ENCODE results near the gene C16orf90. TPM values are rescaled to one million over a fixed set of nuclear protein-coding genes. Genes with fewer than 3 reads are reported as not detected.
"Not testable (repeated sequence)": the region's sequence is repeated elsewhere in the genome, so short reads cannot be mapped to it uniquely, and the experiment has no call there.

Gene C16orf90
- total and polyA plus RNA-seq, 2 donors (not counting 1 experiment from before 2014, with no cell fraction given): not detected

DNA sequence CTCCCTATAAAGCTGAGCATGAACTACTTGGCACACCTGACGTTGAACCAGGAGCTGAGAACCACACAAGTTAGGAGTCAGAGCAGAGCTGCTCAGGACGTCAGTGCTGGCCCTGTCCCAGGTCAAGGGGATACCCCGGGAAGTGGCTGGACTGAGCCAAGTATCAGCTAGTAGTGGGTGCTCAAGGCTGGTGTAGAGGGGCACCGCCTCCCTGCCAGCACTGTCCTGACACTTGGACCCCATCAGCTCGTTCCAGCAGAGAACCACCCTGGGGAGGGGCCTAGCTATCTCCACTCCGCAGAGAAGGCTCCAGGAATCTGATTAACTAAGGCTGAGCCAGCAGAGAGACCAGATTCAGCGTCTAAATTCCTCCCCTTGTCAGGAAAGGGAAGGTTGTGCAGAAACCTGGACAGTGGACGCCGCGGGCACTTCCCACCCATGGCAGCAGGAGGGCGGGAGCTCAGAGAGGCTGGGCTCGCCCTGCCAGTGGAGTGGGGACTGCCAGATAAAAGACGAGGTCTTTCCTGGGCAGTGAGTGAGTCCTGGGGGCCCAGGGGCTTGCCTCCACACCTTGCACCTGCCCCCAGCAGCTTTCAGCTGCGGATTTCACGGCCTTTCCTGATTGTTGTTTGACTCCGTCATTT is 21.0 kb downstream of the C16orf90 start:
- H3K9ac ChIP-seq (ENCODE audit: low read length): no peak overlapping the region
- ChIA-PET CTCF (interaction anchor here (1.0 kb wide), 1 partner anchor 11 kb away, joined by 4 read pairs; no protein-coding TSS in a partner anchor), POLR2A (no interaction called here)
- peaks cover 0 to 26% (median 6%) of the 10 kb centered on the region in 3 donors for H3K9me3 ChIP-seq (ENCODE audit: control extremely low read depth in 1 of 3, control insufficient read depth in 2 of 3, insufficient read depth in 1 of 3, low read length in 2 of 3)
- WGBS (ENCODE audit: insufficient coverage): 97% methylated on average over 16 of the region's 16 CpGs
- H3K36me3 ChIP-seq (replicated peaks in 1 of 2; ENCODE audit: control extremely low read depth in 1 of 2, control insufficient read depth in 1 of 2, extremely low read depth in 1 of 2, insufficient read depth in 2 of 2, low read length in 1 of 2): peaks cover 0 to 10% of the 10 kb centered on the region in 2 experiments
- intact Hi-C loops (cut with micrococcal nuclease): no loop called here
- no peak overlapping the region for H3K4me2 ChIP-seq (replicated peaks; ENCODE audit: low read depth, low read length, poor library complexity, severe bottlenecking)
- H3K27ac Mint-ChIP-seq: no peak overlapping the region
- no peaks in the 10 kb centered on the region for H3K27me3 Mint-ChIP-seq
- H3K9me3 Mint-ChIP-seq (ENCODE audit: insufficient read depth): no peaks in the 10 kb centered on the region
- no peak overlapping the region for H3K4me3 Mint-ChIP-seq
- TF ChIP-seq EZH2 (IDR thresholded peaks at IDR 0.05; ENCODE audit: borderline replicate concordance, insufficient read depth, low read depth, low read length, poor library complexity, severe bottlenecking): no peak
- TF ChIP-seq, protein P1, sequence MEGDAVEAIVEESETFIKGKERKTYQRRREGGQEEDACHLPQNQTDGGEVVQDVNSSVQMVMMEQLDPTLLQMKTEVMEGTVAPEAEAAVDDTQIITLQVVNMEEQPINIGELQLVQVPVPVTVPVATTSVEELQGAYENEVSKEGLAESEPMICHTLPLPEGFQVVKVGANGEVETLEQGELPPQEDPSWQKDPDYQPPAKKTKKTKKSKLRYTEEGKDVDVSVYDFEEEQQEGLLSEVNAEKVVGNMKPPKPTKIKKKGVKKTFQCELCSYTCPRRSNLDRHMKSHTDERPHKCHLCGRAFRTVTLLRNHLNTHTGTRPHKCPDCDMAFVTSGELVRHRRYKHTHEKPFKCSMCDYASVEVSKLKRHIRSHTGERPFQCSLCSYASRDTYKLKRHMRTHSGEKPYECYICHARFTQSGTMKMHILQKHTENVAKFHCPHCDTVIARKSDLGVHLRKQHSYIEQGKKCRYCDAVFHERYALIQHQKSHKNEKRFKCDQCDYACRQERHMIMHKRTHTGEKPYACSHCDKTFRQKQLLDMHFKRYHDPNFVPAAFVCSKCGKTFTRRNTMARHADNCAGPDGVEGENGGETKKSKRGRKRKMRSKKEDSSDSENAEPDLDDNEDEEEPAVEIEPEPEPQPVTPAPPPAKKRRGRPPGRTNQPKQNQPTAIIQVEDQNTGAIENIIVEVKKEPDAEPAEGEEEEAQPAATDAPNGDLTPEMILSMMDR (IDR thresholded peaks at IDR 0.05): no peak
- peaks cover 64% of the 10 kb centered on the region for H4K20me1 ChIP-seq (ENCODE audit: control insufficient read depth, insufficient read depth, low read length, poor library complexity, severe bottlenecking)
- DNase-seq (no peak), ATAC-seq (ENCODE audit: low read depth) (no peak)
- H3K4me3 ChIP-seq (ENCODE audit: control extremely low read depth in 1 of 5, extremely low read depth in 1 of 5, insufficient read depth in 1 of 5, low read depth in 2 of 5, low read length in 4 of 5): no peak overlapping the region
- no peak overlapping the region for H2AFZ ChIP-seq (ENCODE audit: insufficient read depth, low read depth, low read length, poor library complexity, severe bottlenecking)
- peaks cover 81% of the 10 kb centered on the region for H3K79me2 ChIP-seq (ENCODE audit: control insufficient read depth, insufficient read depth, low read length)
- H3K4me1 ChIP-seq (ENCODE audit: control insufficient read depth in 2 of 2, insufficient read depth in 2 of 2, low read length in 2 of 2): no peaks in the 10 kb centered on the region
- H3K27me3 ChIP-seq (replicated peaks in 1 of 4; ENCODE audit: control extremely low read depth in 1 of 4, control insufficient read depth in 3 of 4, insufficient read depth in 4 of 4, low read length in 3 of 4): no peaks in the 10 kb centered on the region
- H3K27ac ChIP-seq (ENCODE audit: low read length in 2 of 2): no peak overlapping the region
- H3K4me1 Mint-ChIP-seq: peaks cover 8% of the 10 kb centered on the region

DNA sequence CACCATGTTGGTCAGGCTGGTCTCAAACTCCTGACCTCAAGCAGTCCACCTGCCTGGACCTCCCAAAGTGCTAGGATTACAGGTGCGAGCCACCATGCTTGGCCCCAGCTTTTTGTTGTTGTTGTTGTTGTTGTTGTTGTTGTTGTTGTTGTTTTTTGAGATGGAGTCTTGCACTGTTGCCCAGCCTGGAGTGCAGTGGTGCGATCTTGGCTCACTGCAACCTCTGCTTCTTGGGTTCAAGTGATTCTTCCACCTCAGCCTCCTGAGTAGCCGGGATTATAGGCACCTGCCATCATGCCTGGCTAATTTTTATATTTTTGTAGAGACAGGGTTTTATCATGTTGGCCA is 21.7 kb downstream of the C16orf90 start:
- intact Hi-C loops (cut with micrococcal nuclease); ATAC-seq (ENCODE audit: low read depth); POLR2A ChIA-PET; H2AFZ ChIP-seq (ENCODE audit: insufficient read depth, low read depth, low read length, poor library complexity, severe bottlenecking); H3K27me3 Mint-ChIP-seq; H3K36me3 ChIP-seq (replicated peaks in 1 of 2; ENCODE audit: control extremely low read depth in 1 of 2, control insufficient read depth in 1 of 2, extremely low read depth in 1 of 2, insufficient read depth in 2 of 2, low read length in 1 of 2); H3K9ac ChIP-seq (ENCODE audit: low read length); H3K4me1 ChIP-seq (ENCODE audit: control insufficient read depth in 2 of 2, insufficient read depth in 2 of 2, low read length in 2 of 2); H3K27ac ChIP-seq (ENCODE audit: low read length in 2 of 2); H3K27ac Mint-ChIP-seq; H3K4me3 Mint-ChIP-seq; H3K9me3 Mint-ChIP-seq (ENCODE audit: insufficient read depth); DNase-seq; H3K4me1 Mint-ChIP-seq; CTCF ChIA-PET; H3K27me3 ChIP-seq (replicated peaks in 1 of 4; ENCODE audit: control extremely low read depth in 1 of 4, control insufficient read depth in 3 of 4, insufficient read depth in 4 of 4, low read length in 3 of 4); H3K4me3 ChIP-seq (ENCODE audit: control extremely low read depth in 1 of 5, extremely low read depth in 1 of 5, insufficient read depth in 1 of 5, low read depth in 2 of 5, low read length in 4 of 5); H3K4me2 ChIP-seq (replicated peaks; ENCODE audit: low read depth, low read length, poor library complexity, severe bottlenecking): not testable (repeated sequence)
- Histone ChIP-seq H3K79me2 (ENCODE audit: control insufficient read depth, insufficient read depth, low read length) (peaks cover 85% of the 10 kb centered on the region), H3K9me3 (ENCODE audit: control extremely low read depth in 1 of 3, control insufficient read depth in 2 of 3, insufficient read depth in 1 of 3, low read length in 2 of 3) (peaks cover 0 to 26% (median 6%) of the 10 kb centered on the region in 3 donors), H4K20me1 (ENCODE audit: control insufficient read depth, insufficient read depth, low read length, poor library complexity, severe bottlenecking) (peaks cover 71% of the 10 kb centered on the region)
- WGBS (ENCODE audit: insufficient coverage): 100% methylated on average over 1 of the region's 3 CpGs

All from B cell (primary cell).